ENCODE data around the gene GJB5.

GJB5 gene

DNA sequence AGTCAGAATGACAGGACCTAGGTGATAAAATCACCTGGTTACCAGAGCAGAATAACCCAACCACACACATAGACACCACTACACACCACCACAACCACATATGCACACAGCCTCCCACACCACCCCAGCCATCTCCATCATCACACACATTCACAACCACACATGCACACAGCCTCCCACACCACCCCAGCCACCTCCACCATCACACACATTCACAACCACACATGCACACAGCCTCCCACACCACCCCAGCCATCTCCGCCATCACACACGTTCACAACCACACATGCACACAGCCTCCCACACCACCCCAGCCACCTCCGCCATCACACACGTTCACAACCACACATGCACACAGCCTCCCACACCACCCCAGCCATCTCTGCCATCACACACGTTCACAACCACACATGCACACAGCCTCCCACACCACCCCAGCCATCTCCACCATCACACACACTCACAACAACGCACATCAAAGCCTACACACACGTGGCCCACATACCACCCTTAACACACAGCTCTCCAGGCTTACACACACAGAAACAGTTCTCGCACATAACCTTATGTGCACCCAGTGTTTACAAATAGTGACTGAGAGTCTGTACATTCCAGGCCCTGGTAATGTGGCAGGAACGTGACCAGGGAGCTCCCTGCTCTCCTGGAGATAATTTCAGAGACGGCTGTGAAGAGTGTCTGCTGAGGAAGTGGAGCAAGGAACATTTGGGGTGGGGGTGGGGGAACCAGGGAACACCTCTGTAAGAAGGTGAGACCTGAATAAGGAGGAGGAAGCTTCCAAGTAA is 22.9 kb downstream of the GJB5 start:
- DNase-seq, result no peak

DNA sequence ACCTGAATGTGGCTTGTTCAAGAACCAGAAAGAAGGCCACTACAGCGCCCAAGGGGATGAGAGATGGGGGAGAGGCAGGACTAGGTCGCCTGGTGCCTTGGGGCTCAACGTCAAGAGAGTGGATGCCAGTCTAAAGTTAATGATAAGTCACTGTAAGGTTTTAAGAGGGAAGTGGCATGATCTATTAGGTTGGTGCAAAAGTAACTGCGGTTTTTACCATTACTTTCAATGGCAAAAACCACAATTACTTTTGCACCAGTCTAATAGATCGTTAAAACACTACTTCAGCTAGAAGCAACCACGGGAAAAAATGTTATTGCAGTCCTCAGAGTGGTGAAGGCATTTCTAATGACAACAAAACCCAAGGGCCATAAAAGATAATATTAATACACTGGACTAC is 23.5 kb downstream of the GJB5 start:
- no peak for DNase-seq

DNA sequence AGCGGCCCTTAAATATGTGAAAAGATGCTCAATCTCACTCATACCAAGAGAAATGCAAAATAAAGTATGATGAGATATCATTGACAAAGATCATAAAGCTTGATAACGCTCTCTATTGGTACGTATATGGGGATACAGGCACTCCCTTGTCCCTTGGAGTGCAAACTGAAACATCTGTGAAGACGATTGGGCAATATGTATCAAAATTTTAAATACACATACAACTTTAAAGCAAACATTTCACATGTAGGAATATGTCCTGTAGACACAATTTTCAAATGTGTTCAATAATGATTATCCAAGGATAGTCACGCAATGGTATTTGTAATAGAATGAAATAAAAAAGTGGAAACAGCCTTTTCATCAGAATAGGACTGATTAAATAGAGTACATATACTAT is 24.2 kb downstream of the GJB5 start:
- DNase-seq, result no peak

DNA sequence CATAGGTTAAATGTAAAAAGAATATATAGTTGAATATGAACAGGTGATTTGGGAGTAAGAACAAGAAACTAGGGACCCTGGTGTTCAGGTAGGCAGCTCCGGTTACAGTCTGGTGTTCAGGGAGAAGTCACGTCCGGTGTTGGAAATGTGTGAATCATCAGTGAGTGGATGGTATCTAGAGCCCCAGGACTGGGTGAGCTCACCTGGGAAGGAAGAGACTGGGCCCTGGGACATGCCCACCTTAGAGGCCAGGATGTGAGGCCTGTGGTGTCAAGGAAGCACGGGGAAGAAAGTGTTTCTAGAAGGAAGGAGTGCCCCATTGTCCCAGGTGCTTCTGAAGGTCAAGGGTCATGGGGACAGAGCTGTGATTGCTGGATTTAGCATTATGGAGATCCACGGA is 24.7 kb downstream of the GJB5 start:
- DNase-seq, result no peak

DNA sequence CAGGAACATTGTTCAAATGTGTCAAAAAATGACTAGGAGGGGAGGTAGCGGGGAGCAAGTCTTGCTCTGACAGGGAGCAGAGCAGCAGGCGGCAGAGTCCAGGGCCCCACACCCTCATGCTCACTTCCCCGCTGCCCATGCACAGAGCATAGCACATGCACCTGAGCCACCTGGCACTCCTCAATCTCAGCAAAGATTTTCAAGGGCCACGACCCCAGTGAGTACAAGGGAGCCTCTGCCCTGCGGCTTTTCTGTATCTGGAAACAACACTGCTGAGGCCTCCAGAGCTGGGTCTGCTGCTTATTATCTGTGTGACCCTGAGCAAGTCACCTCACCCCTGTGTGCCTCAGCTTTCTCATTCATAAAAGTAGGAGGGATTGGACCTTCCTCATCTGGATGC is 25.1 kb downstream of the GJB5 start:
- no peak for DNase-seq

DNA sequence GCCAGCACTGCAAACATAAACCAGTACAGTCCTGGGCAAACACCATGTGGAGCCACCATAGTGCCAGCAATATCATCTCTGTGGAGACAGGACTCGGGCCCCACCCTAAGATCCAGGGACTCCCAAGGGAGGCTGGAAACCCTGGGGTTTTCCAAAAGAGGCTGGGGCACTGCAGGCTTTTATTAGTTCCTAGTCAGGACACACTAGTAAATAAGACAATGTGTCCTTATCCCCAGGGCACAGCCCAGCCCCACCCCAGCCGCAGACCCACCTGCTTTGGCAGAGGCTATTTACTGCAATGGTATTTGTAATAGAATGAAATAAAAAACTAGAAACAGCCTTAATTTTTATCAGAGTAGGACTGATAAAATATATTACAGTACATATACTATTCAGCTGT is 25.7 kb downstream of the GJB5 start:
- DNase-seq, result no peak

DNA sequence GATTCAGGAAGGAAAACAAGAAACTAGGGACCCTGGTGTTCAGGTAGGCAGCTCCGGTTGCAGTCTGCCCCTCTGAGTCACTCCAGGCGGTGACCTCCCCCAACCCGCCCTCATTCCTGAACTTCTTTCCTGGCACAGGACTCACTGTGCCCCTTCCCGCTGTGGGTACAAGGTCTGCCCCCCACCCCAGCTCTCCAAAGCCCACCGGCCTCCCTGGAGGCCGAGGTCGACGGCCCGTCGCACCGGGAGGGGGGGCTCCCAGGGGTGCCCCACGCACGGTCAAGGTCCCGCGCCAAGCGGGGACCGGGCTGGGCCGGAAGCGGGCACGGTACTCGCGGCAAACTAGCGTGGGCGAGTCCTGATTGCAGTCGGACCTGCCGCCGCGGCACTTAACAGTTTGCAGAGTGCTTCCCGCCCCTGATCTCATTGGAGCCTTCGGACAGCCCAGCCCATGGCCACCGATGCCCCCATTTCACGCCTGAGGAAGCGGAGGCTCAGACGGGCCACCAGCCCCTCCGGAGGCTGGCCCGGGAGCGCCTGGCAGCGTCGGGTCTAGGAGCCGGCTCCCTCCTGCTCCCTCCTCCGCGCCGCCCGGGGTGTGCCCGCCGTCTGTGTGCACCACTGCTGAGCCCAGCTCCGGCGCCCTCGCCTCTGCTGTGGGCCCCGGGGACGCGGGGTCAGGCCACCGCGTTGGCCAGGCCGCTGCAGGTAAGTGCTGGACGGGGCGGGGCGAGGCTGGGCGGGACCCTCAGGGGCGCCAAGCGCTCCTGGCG is 26.4 kb downstream of the GJB5 start, which contains the start of gene GJB3:
GJB3 (plus strand) TSS at position 144 of the 773 bp plus-strand sequence. CDS start 3,549 bp downstream, outside the sequence.
- no peak for DNase-seq

DNA sequence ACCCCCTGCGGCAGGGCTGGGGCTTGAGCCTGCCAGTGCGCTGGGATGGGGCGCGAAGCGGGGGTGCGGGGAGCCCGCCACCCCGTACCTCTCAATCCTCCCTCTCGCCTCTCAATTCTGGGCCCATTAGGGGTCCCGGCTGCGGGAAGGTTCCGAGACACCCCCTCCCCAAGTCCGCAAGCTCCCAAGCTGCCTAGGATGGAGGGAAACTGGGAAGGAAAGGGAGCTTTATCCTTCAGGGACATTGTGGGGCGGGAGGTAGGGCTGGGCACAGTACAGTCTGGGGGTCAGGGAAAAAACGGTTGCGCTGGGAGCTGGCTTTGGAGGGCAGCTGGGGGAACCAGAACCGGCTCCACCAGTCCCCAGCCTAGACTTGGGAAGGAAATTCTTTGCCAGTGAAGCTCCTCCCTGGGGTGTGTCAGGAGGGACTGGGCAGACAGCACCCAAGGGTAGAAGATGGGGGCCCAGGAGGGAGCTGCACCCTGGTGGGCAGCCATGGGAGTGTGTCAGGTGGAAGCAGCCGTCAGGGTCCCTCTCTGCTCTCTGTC is 27.1 kb downstream of the GJB5 start:
- DNase-seq, result no peak

DNA sequence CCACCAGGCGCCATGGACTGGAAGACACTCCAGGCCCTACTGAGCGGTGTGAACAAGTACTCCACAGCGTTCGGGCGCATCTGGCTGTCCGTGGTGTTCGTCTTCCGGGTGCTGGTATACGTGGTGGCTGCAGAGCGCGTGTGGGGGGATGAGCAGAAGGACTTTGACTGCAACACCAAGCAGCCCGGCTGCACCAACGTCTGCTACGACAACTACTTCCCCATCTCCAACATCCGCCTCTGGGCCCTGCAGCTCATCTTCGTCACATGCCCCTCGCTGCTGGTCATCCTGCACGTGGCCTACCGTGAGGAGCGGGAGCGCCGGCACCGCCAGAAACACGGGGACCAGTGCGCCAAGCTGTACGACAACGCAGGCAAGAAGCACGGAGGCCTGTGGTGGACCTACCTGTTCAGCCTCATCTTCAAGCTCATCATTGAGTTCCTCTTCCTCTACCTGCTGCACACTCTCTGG is 29.9 kb downstream of the GJB5 start:
- no peak for DNase-seq

DNA sequence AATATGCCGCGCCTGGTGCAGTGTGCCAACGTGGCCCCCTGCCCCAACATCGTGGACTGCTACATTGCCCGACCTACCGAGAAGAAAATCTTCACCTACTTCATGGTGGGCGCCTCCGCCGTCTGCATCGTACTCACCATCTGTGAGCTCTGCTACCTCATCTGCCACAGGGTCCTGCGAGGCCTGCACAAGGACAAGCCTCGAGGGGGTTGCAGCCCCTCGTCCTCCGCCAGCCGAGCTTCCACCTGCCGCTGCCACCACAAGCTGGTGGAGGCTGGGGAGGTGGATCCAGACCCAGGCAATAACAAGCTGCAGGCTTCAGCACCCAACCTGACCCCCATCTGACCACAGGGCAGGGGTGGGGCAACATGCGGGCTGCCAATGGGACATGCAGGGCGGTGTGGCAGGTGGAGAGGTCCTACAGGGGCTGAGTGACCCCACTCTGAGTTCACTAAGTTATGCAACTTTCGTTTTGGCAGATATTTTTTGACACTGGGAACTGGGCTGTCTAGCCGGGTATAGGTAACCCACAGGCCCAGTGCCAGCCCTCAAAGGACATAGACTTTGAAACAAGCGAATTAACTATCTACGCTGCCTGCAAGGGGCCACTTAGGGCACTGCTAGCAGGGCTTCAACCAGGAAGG is 30.5 kb downstream of the GJB5 start:
- DNase-seq, result no peak

DNA sequence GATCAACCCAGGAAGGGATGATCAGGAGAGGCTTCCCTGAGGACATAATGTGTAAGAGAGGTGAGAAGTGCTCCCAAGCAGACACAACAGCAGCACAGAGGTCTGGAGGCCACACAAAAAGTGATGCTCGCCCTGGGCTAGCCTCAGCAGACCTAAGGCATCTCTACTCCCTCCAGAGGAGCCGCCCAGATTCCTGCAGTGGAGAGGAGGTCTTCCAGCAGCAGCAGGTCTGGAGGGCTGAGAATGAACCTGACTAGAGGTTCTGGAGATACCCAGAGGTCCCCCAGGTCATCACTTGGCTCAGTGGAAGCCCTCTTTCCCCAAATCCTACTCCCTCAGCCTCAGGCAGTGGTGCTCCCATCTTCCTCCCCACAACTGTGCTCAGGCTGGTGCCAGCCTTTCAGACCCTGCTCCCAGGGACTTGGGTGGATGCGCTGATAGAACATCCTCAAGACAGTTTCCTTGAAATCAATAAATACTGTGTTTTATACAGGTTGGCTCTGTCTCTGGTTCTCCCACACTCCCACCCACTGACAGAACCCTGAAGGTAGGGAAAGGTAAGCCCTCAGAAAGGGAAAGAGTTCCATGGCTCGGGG is 31.1 kb downstream of the GJB5 start:
- DNase-seq, result no peak

DNA sequence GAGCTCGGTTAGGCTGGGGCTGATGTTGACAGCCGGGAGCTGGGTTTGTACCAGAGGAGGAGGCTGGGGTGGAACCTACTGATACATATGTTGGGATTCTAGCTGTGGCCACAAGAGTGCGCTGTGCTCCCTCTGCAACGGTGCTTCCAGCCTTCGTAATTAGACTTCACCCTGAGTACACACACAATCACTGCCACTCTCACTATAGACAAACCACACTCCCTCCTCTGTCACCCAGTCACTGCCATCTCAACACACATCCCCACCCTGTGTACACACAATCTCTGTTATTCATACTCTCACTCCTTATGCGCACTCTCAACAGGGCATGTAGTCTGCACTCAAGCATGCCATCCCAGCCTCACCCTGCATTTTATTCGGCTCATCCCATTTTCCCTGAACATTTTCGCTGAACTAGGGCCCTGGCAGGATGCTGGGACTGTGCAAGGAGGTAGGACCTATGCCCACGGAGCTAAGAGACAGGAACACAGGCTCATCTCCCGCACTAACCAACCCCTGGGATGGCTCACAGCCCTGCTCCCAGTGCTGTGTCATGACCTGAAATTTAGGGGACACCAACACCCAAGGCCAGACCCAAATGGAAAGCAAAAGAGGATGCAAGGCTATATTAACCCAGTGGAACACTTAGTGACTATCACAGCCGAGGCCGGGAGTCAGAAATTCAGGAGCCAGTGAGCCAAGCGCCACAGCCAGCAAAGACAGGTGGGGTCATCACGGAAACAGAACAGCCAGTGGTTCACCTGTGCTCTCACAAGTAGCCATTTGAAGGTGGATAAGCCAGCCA is 31.9 kb downstream of the GJB5 start:
- DNase-seq, result no peak

DNA sequence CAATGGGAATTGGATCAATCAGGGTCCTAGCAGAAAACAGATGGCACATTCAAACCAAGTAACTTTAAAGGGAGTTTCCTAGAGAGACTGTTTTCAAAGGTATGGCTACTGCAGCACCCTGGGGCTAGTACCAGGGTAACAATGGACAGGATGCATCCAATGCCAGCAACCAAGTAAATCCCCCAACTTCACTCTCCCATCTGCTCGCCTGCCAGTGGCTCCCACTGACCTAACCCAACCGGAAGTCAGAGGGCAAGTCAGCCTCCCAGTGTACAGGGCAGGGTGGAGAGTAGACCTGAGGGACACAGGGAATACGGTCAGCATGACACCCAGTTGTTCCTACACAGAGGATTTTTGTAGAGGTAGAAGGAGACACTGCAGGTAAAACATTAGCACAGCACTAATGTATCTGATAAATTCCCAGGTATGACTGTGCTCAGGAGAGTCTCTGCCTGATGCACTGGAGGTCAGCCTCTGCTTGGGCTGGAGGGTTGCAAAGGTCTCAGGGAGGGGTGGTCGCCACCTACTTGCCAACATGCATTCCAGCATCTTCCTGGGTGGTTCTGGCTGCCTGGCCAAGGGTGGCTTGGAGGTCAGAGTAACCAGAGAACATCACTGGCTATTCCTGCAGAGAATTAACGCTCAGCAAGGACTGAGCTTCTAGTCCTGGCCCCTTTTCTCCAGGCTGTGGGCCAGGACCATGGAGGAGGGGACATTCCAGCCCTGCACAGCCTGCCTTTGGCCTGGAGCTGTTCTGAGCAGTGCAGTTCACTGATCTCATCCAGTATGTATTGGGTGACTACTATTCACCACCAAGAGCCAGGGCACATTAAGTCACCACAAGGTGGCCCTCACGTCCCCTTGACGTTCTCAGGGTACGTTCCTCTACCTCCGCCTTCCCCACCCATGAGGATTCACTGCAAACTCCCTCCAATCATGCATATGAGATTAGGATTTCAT is 32.9 kb downstream of the GJB5 start:
- no peak for DNase-seq

DNA sequence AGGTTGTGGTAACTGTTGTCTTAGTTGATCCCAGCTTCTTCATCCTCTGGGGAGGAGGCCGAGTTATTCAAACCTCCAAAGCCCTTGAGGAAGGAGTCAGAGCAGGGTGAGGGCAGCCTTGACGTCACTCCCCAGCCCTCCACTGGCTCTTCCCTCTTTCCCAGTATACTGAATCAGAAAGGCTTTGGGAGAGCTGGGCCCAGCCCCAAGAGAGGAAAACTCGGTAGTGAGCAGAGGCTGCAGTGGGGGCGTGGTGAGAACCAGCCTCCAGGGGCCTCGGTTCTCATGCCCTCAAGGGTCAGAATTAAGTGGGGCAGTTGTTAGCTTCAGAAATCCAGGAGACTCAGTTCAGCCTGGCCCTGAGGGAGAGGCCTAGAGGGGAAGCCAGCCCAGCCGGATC is 36.1 kb downstream of the GJB5 start:
- DNase-seq, result no peak

DNA sequence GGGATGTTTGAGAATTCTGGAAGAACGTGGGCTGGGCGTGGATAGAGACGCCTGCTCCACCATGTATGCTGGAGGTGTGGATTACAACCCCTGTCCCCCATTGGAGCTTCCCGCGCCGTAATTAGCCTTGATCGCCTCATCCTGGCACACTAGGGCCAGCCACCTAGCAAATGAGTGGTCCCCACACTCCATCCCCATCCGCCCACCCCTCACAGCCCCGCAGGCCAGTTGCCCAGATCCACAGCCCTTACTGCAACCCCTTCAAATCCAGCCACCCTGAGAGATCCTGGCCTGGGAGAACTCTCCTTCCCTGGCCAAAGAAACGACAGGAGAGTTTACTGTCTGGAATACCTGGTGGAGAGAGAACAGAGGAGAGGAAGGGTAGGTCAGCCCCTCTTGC is 37.6 kb downstream of the GJB5 start:
- no peak for DNase-seq

DNA sequence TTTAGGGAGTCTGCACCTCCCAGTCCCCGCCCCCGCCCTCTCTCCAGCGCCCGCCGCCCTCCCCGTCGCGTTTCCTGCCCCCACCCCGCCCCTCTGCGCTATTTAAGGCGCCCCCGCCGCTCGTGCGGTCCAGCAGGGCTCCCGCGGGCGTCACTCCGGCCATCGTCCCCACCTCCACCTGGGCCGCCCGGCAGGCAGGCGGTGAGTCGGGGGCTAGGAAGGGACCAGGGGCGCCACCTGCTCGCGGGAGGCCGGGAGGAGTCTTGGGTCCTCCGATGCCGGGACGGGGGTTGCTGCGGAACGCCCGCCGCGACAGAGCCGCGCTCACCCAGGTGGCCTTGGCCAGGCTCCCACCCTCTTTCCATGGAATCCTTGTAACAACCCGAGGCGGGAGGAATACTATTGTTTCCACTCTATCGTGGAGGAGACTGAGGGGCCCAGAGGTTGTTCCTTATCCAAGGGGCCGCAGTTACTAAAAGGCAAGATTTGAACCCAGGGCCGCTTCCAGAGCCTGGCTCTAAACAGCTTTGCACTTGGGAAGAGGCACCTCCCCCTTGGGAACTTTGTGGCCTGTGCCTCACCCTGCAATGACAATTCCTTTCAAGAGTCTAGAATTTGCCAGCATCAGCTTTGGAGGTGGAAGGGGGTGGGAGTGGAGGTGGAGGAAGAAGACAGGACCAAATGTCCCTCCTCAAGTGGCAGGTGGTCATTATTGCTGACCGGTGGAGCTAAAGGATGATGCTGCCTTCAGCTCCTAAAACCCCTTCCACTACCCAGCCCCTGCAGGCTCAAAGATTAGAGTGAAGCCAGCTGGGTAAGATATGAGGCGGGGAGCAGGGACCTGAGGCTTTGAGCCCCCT is 38.3 kb downstream of the GJB5 start, which contains the start of gene GJA4:
GJA4 (plus strand) TSS at position 132 of the 860 bp plus-strand sequence. CDS start 1,215 bp downstream, outside the sequence.
- no peak for DNase-seq

DNA sequence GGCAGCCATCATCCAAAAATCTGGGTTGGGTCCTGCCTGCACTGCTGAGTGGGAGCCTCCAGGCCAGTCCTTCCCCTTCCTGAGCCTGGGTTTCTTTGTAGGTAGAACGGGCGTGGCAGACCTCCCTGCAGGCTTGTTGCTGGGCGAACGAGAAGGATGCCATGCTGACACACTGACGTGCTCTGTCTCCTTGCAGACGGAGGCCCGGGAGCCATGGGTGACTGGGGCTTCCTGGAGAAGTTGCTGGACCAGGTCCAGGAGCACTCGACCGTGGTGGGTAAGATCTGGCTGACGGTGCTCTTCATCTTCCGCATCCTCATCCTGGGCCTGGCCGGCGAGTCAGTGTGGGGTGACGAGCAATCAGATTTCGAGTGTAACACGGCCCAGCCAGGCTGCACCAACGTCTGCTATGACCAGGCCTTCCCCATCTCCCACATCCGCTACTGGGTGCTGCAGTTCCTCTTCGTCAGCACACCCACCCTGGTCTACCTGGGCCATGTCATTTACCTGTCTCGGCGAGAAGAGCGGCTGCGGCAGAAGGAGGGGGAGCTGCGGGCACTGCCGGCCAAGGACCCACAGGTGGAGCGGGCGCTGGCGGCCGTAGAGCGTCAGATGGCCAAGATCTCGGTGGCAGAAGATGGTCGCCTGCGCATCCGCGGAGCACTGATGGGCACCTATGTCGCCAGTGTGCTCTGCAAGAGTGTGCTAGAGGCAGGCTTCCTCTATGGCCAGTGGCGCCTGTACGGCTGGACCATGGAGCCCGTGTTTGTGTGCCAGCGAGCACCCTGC is 39.3 kb downstream of the GJB5 start:
- DNase-seq, result no peak

DNA sequence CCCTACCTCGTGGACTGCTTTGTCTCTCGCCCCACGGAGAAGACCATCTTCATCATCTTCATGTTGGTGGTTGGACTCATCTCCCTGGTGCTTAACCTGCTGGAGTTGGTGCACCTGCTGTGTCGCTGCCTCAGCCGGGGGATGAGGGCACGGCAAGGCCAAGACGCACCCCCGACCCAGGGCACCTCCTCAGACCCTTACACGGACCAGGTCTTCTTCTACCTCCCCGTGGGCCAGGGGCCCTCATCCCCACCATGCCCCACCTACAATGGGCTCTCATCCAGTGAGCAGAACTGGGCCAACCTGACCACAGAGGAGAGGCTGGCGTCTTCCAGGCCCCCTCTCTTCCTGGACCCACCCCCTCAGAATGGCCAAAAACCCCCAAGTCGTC is 39.9 kb downstream of the GJB5 start:
- DNase-seq, result no peak

DNA sequence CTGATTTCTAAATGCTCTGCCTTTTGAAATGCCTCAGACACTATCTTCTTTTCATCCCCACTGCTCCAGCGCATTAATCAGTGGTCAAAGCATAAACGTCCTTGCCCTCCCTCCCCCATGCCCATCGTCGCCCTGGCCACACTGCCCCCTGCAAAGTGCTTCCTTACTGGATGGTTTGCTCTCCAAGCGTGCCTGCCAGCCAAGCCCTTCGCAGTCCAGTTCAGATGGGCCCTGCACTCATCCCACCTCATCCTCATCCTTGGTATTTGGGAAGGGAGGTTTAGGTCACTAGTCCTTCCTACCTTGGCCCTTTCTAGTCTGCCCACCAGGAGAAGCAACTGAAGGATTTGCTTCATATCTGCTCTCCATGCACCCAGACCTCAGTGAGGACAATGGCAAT is 41.1 kb downstream of the GJB5 start:
- DNase-seq, result no peak

Data from activated gamma-delta T cell (primary cell).